H1 (cell line): ENCODE data around the gene PITX3. TPM values are rescaled to one million over a fixed set of nuclear protein-coding genes. Genes with fewer than 3 reads are reported as not detected.

ENCODE experiments used
- CTCF ChIA-PET: fragments of 300-600 bp; sonication (Branson Sonifier 250); formaldehyde crosslinking; loops from one replicate; lab custom pipeline; 2021; ENCODE audit not compliant: partially characterized antibody; lab: Charles Lee
- POLR2A ChIA-PET: fragments of 300-600 bp; sonication (Branson Sonifier 250); formaldehyde crosslinking; loops from one replicate; lab custom pipeline; 2021; ENCODE audit warnings: inconsistent platforms; ENCODE audit not compliant: partially characterized antibody; lab: Charles Lee
- DNase-seq, 2 experiments: peaks; one replicate each; pipeline versions ENCODE4 v3.0.0 to v3.0.0-alpha.2; 2010 to 2022; ENCODE audit warnings: low spot score in 2 of 2, low read depth in 1 of 2, mixed read lengths in 1 of 2
- FAIRE-seq: peaks from 2 replicates; lab custom pipeline; 2011; peaks lifted over from hg19 to GRCh38; lab: Jason Lieb, UNC
- H2AFZ ChIP-seq: 2 replicates; pipeline ENCODE4 v1.8.1; 2012; ENCODE audit warnings: low read length, inconsistent platforms
- H2AK5ac ChIP-seq: 2 replicates; pipeline ENCODE4 v1.6.1; 2013; ENCODE audit warnings: low read depth, low read length
- H2BK120ac ChIP-seq: replicated peaks from 2 replicates; pipeline ENCODE3; 2013; ENCODE audit warnings: low read depth, low read length, inconsistent platforms
- H2BK12ac ChIP-seq: 2 replicates; pipeline ENCODE4 v1.6.1; 2013; ENCODE audit warnings: low read depth, low read length
- H2BK15ac ChIP-seq: 2 replicates; pipeline ENCODE4 v1.6.1; 2013; ENCODE audit warnings: low read length
- H2BK20ac ChIP-seq: 2 replicates; pipeline ENCODE4 v1.6.1; 2013; ENCODE audit warnings: low read length
- H2BK5ac ChIP-seq: 2 replicates; pipeline ENCODE4 v1.6.1; 2013; ENCODE audit warnings: low read depth, low read length
- H3K14ac ChIP-seq: 2 replicates; pipeline ENCODE4 v1.6.1; 2013; ENCODE audit warnings: inconsistent platforms; ENCODE audit not compliant: insufficient read length
- H3K18ac ChIP-seq: 2 replicates; pipeline ENCODE4 v1.6.1; 2013; ENCODE audit warnings: low read length; ENCODE audit errors: extremely low read depth
- H3K23ac ChIP-seq: 2 replicates; pipeline ENCODE4 v1.6.1; 2013; ENCODE audit warnings: inconsistent platforms; ENCODE audit not compliant: insufficient read length
- H3K23me2 ChIP-seq: 2 replicates; pipeline ENCODE4 v1.6.1; 2013; ENCODE audit warnings: low read depth, low read length
- H3K27ac ChIP-seq: 2 replicates; pipeline ENCODE4 v1.6.1; 2011; ENCODE audit warnings: low read depth, low read length, inconsistent platforms
- H3K27me3 ChIP-seq, 4 experiments: replicated peaks in 1 of 4; 1 replicate in 1 of 4; 2 replicates in 3 of 4; pipeline versions ENCODE4 v1.6.1 to v1.8.1; 2011 to 2013; ENCODE audit warnings: low read length in 3 of 4, mild to moderate bottlenecking in 3 of 4, inconsistent platforms in 2 of 4, mixed read lengths in 2 of 4, moderate library complexity in 1 of 4; ENCODE audit not compliant: control insufficient read depth in 3 of 4, insufficient read depth in 3 of 4; ENCODE audit errors: extremely low read depth in 1 of 4
- H3K36me3 ChIP-seq, 4 experiments: 2 replicates each; pipeline versions ENCODE4 v1.6.1 to v1.8.1; 2011 to 2013; ENCODE audit warnings: mild to moderate bottlenecking in 4 of 4, low read length in 3 of 4, moderate library complexity in 2 of 4, control low read depth in 1 of 4, inconsistent platforms in 1 of 4; ENCODE audit not compliant: insufficient read depth in 4 of 4, control insufficient read depth in 2 of 4
- H3K4ac ChIP-seq: replicated peaks from 2 replicates; pipeline ENCODE3; 2013; ENCODE audit warnings: low read length, low read depth, mixed read lengths, inconsistent platforms; ENCODE audit not compliant: insufficient read length
- H3K4me1 ChIP-seq, 4 experiments: replicated peaks in 1 of 4; 1 replicate in 1 of 4; 2 replicates in 3 of 4; pipeline versions ENCODE4 v1.6.1 to v1.8.1; 2011 to 2013; ENCODE audit warnings: low read length in 3 of 4, inconsistent platforms in 2 of 4, mixed read lengths in 1 of 4; ENCODE audit not compliant: insufficient read depth in 4 of 4, control insufficient read depth in 3 of 4
- H3K4me2 ChIP-seq, 2 experiments: 2 replicates each; pipeline versions ENCODE4 v1.6.1 to v1.8.1; 2011 to 2013; ENCODE audit warnings: low read depth in 2 of 2, low read length in 2 of 2, control low read depth in 1 of 2, inconsistent platforms in 1 of 2, mild to moderate bottlenecking in 1 of 2; ENCODE audit not compliant: insufficient read depth in 1 of 2
- H3K4me3 ChIP-seq, 4 experiments: fragments of 200-600, 300-600 bp in 1 of 4; sonication (generic), shearing (Covaris generic), sonication (Bioruptor Twin) in 1 of 4; 2 replicates each; pipeline versions ENCODE4 v1.5.1 to v1.8.1; 2011 to 2016; ENCODE audit warnings: low read length in 4 of 4, low read depth in 3 of 4, control low read depth in 2 of 4, inconsistent platforms in 2 of 4, mild to moderate bottlenecking in 2 of 4, mixed read lengths in 1 of 4, moderate library complexity in 1 of 4; ENCODE audit not compliant: insufficient read depth in 2 of 4; ENCODE audit errors: extremely low read depth in 1 of 4
- H3K56ac ChIP-seq: replicated peaks from 2 replicates; pipeline ENCODE3; 2013; ENCODE audit warnings: low read depth, mild to moderate bottlenecking, mixed read lengths, low read length, inconsistent platforms; ENCODE audit not compliant: insufficient read length
- H3K79me1 ChIP-seq: 2 replicates; pipeline ENCODE4 v1.6.1; 2013; ENCODE audit warnings: low read depth, low read length, control low read depth
- H3K79me2 ChIP-seq, 2 experiments: 2 replicates each; pipeline versions ENCODE4 v1.6.1 to v1.8.1; 2012 to 2013; ENCODE audit warnings: low read length in 2 of 2, mild to moderate bottlenecking in 2 of 2, inconsistent platforms in 1 of 2; ENCODE audit not compliant: insufficient read depth in 2 of 2, control insufficient read depth in 1 of 2
- H3K9ac ChIP-seq, 4 experiments: replicated peaks in 1 of 4; 1 replicate in 1 of 4; 2 replicates in 3 of 4; pipeline versions ENCODE4 v1.6.1 to v1.8.1; 2011 to 2013; ENCODE audit warnings: low read depth in 3 of 4, low read length in 3 of 4, control low read depth in 2 of 4, mild to moderate bottlenecking in 2 of 4, moderate library complexity in 2 of 4, inconsistent platforms in 1 of 4; ENCODE audit errors: extremely low read depth in 1 of 4
- H3K9me3 ChIP-seq, 2 experiments: 2 replicates each; pipeline versions ENCODE4 v1.6.1 to v1.8.1; 2012 to 2013; ENCODE audit warnings: mild to moderate bottlenecking in 2 of 2, moderate library complexity in 2 of 2, control low read depth in 1 of 2, inconsistent platforms in 1 of 2, low read depth in 1 of 2, low read length in 1 of 2, mixed read lengths in 1 of 2; ENCODE audit not compliant: insufficient read depth in 2 of 2
- H4K20me1 ChIP-seq, 2 experiments: replicated peaks in 1 of 2; 2 replicates each; pipeline versions ENCODE3 to v1.8.1; 2011 to 2013; ENCODE audit warnings: inconsistent platforms in 2 of 2, low read length in 2 of 2, mild to moderate bottlenecking in 1 of 2; ENCODE audit not compliant: insufficient read depth in 2 of 2, control insufficient read depth in 1 of 2
- H4K5ac ChIP-seq: 2 replicates; pipeline ENCODE4 v1.6.1; 2013; ENCODE audit warnings: low read length, low read depth, mixed read lengths, inconsistent platforms; ENCODE audit not compliant: insufficient read length
- H4K8ac ChIP-seq: 2 replicates; pipeline ENCODE4 v1.8.0; 2013; ENCODE audit warnings: mild to moderate bottlenecking, moderate library complexity, low read length, inconsistent platforms; ENCODE audit not compliant: insufficient read depth; ENCODE audit errors: extremely low read depth
- H4K91ac ChIP-seq: replicated peaks from 2 replicates; pipeline ENCODE3; 2013; ENCODE audit warnings: low read length, mixed read lengths, inconsistent platforms; ENCODE audit not compliant: insufficient read length
- BACH1 ChIP-seq: IDR thresholded peaks from 2 replicates; pipeline ENCODE4 v1.6.1; 2012; ENCODE audit warnings: low read length, improper control_type of control experiment
- CTCF ChIP-seq, 3 experiments: IDR thresholded peaks; 1 replicate in 2 of 3; 2 replicates in 1 of 3; pipeline versions ENCODE4 v1.5.1 to v1.6.1; 2011; ENCODE audit warnings: low read length in 3 of 3, mild to moderate bottlenecking in 3 of 3, inconsistent platforms in 2 of 3, low read depth in 1 of 3, moderate library complexity in 1 of 3; ENCODE audit not compliant: insufficient read depth in 1 of 3; ENCODE audit errors: control extremely low read depth in 1 of 3
- JUND ChIP-seq: IDR thresholded peaks from 2 replicates; pipeline ENCODE4 v1.6.1; 2011; ENCODE audit warnings: mild to moderate bottlenecking, improper control_type of control experiment, low read length
- KDM4A ChIP-seq: IDR thresholded peaks from one replicate; pipeline ENCODE4 v1.7.1; 2012; ENCODE audit warnings: low read depth, mild to moderate bottlenecking, moderate library complexity, low read length, inconsistent platforms; ENCODE audit not compliant: severe bottlenecking
- MAFK ChIP-seq: IDR thresholded peaks from 2 replicates; pipeline ENCODE4 v1.6.1; 2012; ENCODE audit warnings: low read depth, mild to moderate bottlenecking, improper control_type of control experiment, low read length
- NANOG ChIP-seq: IDR thresholded peaks from 2 replicates; pipeline ENCODE4 v1.6.1; 2011; ENCODE audit warnings: low read length, low read depth, mild to moderate bottlenecking, inconsistent platforms; ENCODE audit not compliant: insufficient read depth, poor library complexity, severe bottlenecking
- RXRA ChIP-seq: IDR thresholded peaks from 2 replicates; pipeline ENCODE4 v1.6.1; 2011; ENCODE audit warnings: low read depth, mild to moderate bottlenecking, low read length, moderate library complexity; ENCODE audit not compliant: insufficient read depth
- SAP30 ChIP-seq: fragments of 300-600 bp; sonication (generic); IDR thresholded peaks from 2 replicates; pipeline ENCODE4 v1.7.1; 2012; ENCODE audit warnings: low read length, moderate library complexity, mild to moderate bottlenecking, inconsistent platforms; ENCODE audit not compliant: insufficient read depth, insufficient replicate concordance
- SIX5 ChIP-seq: IDR thresholded peaks from 2 replicates; pipeline ENCODE4 v1.6.1; 2011; ENCODE audit warnings: mild to moderate bottlenecking, low read depth, low read length
- SP4 ChIP-seq: IDR thresholded peaks from 2 replicates; pipeline ENCODE4 v1.6.1; 2012; ENCODE audit warnings: low read length, inconsistent platforms
- SUZ12 ChIP-seq: fragments of 200-600 bp; sonication (generic); IDR thresholded peaks from 2 replicates; pipeline ENCODE4 v1.6.1; 2012; ENCODE audit warnings: mild to moderate bottlenecking, inconsistent platforms, low read length, moderate library complexity, mixed read lengths
- TAF1 ChIP-seq: IDR thresholded peaks from 2 replicates; pipeline ENCODE4 v1.6.1; 2011; ENCODE audit warnings: mild to moderate bottlenecking, low read depth, low read length
- WGBS, 2 experiments: shearing (Covaris generic) in 1 of 2; methylation state at CpG; one replicate each; pipeline versions ENCODE4 v1.1.6 to v1.1.7; 2013 to 2015; ENCODE audit warnings: low lambda C conversion rate in 2 of 2, mixed read lengths in 2 of 2, inconsistent platforms in 1 of 2, low coverage in 1 of 2, missing lambda C conversion rate in 1 of 2; ENCODE audit not compliant: insufficient replicate concordance in 2 of 2, insufficient coverage in 1 of 2, insufficient read length in 1 of 2; ENCODE audit errors: extremely low coverage in 1 of 2, missing lambda C conversion rate in 1 of 2; 5-methylcytosine and 5-hydroxymethylcytosine counted together
- polyA plus RNA-seq, 7 experiments: library from polyadenylated mRNA; depleted of rRNA in 3 of 7; stranded (reverse) in 5 of 7; unstranded in 2 of 7; fragments of >200 nt in 5 of 7; fragments of 200-250 nt in 2 of 7; gene quantifications; 1 replicate in 5 of 7; 2 replicates in 1 of 7; 4 replicates in 1 of 7; pipeline versions ENCODE4 v1.2.1 to v1.2.3, GENCODE V29; 2011 to 2013; ENCODE audit warnings: missing spikeins in 2 of 7, mixed read lengths in 2 of 7
- total RNA-seq: library from RNA; stranded (reverse); fragmentation: NEBNext Ultra II Directional; extraction: Animal tissue kit (Norgen Biotek cat#: 25700); gene quantifications from 2 replicates; pipeline ENCODE4 v1.2.1, GENCODE V29; 2021

The PITX3 gene
- total and polyA plus RNA-seq, 2 of the 8 experiments (the other 6 are each of a cell fraction or from before 2014, with no cell fraction given) = 0.18 to 0.41 TPM

DNA sequence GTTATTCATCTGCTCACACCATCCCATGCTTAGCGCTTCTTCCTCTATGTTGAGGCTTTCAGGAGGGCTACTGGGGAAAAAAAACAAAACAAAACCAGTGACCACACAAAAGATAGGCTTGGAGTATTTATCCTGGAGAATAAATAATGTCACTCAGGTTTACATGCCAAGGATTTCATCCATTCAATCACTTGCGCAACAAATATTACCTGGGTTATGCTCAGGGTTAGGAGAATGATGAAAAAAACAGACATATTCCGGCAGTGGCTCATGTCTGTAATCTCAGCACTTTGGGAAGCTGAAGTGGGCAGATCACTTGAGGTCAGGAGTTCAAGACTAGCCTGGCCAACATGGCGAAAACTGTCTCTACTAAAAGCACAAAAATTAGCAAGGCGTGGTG is 18.5 kb downstream of the PITX3 start:
- Histone ChIP-seq H2BK12ac (no peak overlapping the region), H2BK15ac (no peak overlapping the region), H2AFZ (no peak overlapping the region), H4K5ac (no peak overlapping the region), H3K9ac (no peak overlapping the region), H3K23me2 (no peaks in the 10 kb centered on the region; the same call in 1 of the 2 replicates), H2BK5ac (no peak overlapping the region), H3K4me3 (no peak overlapping the region), H3K23ac (no peak overlapping the region), H3K36me3 (no peaks in the 10 kb centered on the region), H4K91ac (no peak overlapping the region), H2AK5ac (no peak overlapping the region), H3K79me1 (no peaks in the 10 kb centered on the region), H3K79me2 (no peaks in the 10 kb centered on the region), H2BK120ac (no peak overlapping the region), H3K27ac (no peak overlapping the region), H3K56ac (no peak overlapping the region), H4K20me1 (peaks cover 2 to 3% of the 10 kb centered on the region in 2 experiments), H3K4me2 (no peak overlapping the region), H4K8ac (no peak overlapping the region), H3K18ac (no peak overlapping the region), H3K27me3 (peaks cover 14 to 25% (median 22%) of the 10 kb centered on the region in 4 experiments), H3K4ac (no peak overlapping the region), H3K4me1 (no peaks in the 10 kb centered on the region; a peak in 1 of 7 replicates), H3K9me3 (peaks cover 5% of the 10 kb centered on the region in 2 experiments; a peak in 2 of 4 replicates), H3K14ac (no peak overlapping the region), H2BK20ac (no peak overlapping the region)
- WGBS, 2 experiments = 88% methylated on average over 5 of the region's 5 CpGs; no CpG with 5 or more reads in 1 of the 2 experiments
- ChIA-PET CTCF (interaction anchor here (0.6 to 24.6 kb wide), 5 partner anchors 8 to 254 kb away, joined by 3 to 862 read pairs (median 8); no protein-coding TSS in a partner anchor), POLR2A (interaction anchor here (0.6 kb wide), 1 partner anchor 71 kb away, joined by 3 read pairs; no protein-coding TSS in a partner anchor)
- FAIRE-seq = no peak
- DNase-seq = no peak
- no peak for TF ChIP-seq SUZ12
- no peak for TF ChIP-seq TAF1
- no peak for TF ChIP-seq MAFK
- no peak for TF ChIP-seq SP4
- no peak for TF ChIP-seq SAP30
- no peak for TF ChIP-seq JUND
- no peak for TF ChIP-seq RXRA
- TF ChIP-seq KDM4A = no peak
- TF ChIP-seq BACH1 = no peak
- TF ChIP-seq CTCF (IDR thresholded peaks at IDR 0.05; ENCODE audit: control extremely low read depth in 1 of 3, insufficient read depth in 1 of 3, low read depth in 1 of 3, low read length in 3 of 3) = no peak
- TF ChIP-seq NANOG = no peak
- no peak for TF ChIP-seq SIX5
